ENCODE measurements around the gene PGM2L1. TPM values are rescaled to one million over a fixed set of nuclear protein-coding genes. Genes with fewer than 3 reads are reported as not detected.

PGM2L1 gene
- total RNA-seq, 1 donor from 2014 or later, result 17.5 TPM

- H3K27me3 ChIP-seq (ENCODE audit: control insufficient read depth, insufficient read depth, low read length), result no peaks in the 10 kb centered on the region
- H3K4me3 ChIP-seq (ENCODE audit: low read depth, low read length), result no peak overlapping the region
- TF ChIP-seq, protein P1, sequence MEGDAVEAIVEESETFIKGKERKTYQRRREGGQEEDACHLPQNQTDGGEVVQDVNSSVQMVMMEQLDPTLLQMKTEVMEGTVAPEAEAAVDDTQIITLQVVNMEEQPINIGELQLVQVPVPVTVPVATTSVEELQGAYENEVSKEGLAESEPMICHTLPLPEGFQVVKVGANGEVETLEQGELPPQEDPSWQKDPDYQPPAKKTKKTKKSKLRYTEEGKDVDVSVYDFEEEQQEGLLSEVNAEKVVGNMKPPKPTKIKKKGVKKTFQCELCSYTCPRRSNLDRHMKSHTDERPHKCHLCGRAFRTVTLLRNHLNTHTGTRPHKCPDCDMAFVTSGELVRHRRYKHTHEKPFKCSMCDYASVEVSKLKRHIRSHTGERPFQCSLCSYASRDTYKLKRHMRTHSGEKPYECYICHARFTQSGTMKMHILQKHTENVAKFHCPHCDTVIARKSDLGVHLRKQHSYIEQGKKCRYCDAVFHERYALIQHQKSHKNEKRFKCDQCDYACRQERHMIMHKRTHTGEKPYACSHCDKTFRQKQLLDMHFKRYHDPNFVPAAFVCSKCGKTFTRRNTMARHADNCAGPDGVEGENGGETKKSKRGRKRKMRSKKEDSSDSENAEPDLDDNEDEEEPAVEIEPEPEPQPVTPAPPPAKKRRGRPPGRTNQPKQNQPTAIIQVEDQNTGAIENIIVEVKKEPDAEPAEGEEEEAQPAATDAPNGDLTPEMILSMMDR (IDR thresholded peaks at IDR 0.05; ENCODE audit: insufficient read depth, low read length, poor library complexity, severe bottlenecking), result no peak
- H3K36me3 ChIP-seq (ENCODE audit: control insufficient read depth, insufficient read depth, low read length), result no peaks in the 10 kb centered on the region
- DNase-seq (ENCODE audit: low read depth), result no peak
Measured at GRCh38 chr11:74380746-74381439, 17.3 kb downstream of the PGM2L1 start.

DNA sequence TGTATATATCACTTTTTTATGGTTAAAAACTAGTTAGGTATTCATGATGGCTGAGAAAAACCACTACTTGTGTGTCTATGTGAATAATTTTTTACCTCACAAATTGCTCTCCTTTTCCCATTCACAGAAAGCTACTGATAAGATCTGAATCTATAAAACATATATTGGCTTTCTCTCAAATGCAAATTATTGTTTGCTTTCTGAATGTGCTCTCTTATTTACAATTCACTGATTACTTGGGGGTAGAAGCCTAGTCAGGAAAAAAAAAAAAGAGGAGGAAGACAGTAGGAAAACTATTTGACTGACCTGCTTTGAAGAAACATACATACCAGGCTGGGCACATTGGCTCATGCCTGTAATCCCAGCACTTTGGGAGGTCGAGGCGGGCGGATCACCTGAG lies 20.5 kb downstream of the PGM2L1 start:
- DNase-seq (ENCODE audit: low read depth), result no peak
- TF ChIP-seq, protein P1 (IDR thresholded peaks at IDR 0.05; ENCODE audit: insufficient read depth, low read length, poor library complexity, severe bottlenecking), result no peak
- no peak overlapping the region for H3K4me3 ChIP-seq (ENCODE audit: low read depth, low read length)
- no peaks in the 10 kb centered on the region for H3K27me3 ChIP-seq (ENCODE audit: control insufficient read depth, insufficient read depth, low read length)
- no peaks in the 10 kb centered on the region for H3K36me3 ChIP-seq (ENCODE audit: control insufficient read depth, insufficient read depth, low read length)

- Histone ChIP-seq H3K36me3 (ENCODE audit: control insufficient read depth, insufficient read depth, low read length) (no peaks in the 10 kb centered on the region), H3K4me3 (ENCODE audit: low read depth, low read length) (no peak overlapping the region), H3K27me3 (ENCODE audit: control insufficient read depth, insufficient read depth, low read length) (no peaks in the 10 kb centered on the region)
- DNase-seq (ENCODE audit: low read depth), result no peak
- TF ChIP-seq, protein P1 (IDR thresholded peaks at IDR 0.05; ENCODE audit: insufficient read depth, low read length, poor library complexity, severe bottlenecking), result no peak
Measured at GRCh38 chr11:74373382-74373781, 24.9 kb downstream of the PGM2L1 start.

GRCh38 chr11:74371269-74372052 lies 26.8 kb downstream of the PGM2L1 start:
- Histone ChIP-seq H3K4me3 (ENCODE audit: low read depth, low read length) (no peak overlapping the region), H3K36me3 (ENCODE audit: control insufficient read depth, insufficient read depth, low read length) (peaks cover 1% of the 10 kb centered on the region), H3K27me3 (ENCODE audit: control insufficient read depth, insufficient read depth, low read length) (no peaks in the 10 kb centered on the region)
- TF ChIP-seq, protein P1 (IDR thresholded peaks at IDR 0.05; ENCODE audit: insufficient read depth, low read length, poor library complexity, severe bottlenecking), result no peak
- DNase-seq (ENCODE audit: low read depth), result no peak

- DNase-seq (ENCODE audit: low read depth), result no peak
Measured at GRCh38 chr11:74370123-74370522, 28.1 kb downstream of the PGM2L1 start.

More at GRCh38 chr11:74370123-74370522, 28.1 kb downstream of the PGM2L1 start:
- Histone ChIP-seq H3K36me3 (ENCODE audit: control insufficient read depth, insufficient read depth, low read length) (peaks cover 1% of the 10 kb centered on the region), H3K27me3 (ENCODE audit: control insufficient read depth, insufficient read depth, low read length) (no peaks in the 10 kb centered on the region), H3K4me3 (ENCODE audit: low read depth, low read length) (no peak overlapping the region)
- TF ChIP-seq, protein P1 (IDR thresholded peaks at IDR 0.05; ENCODE audit: insufficient read depth, low read length, poor library complexity, severe bottlenecking), result no peak

Measured in kidney epithelial cell (primary cell).